ENCODE results near the gene KLF7.

KLF7 gene

GRCh38 chr2:207066791-207067460 lies 98.8 kb downstream of the KLF7 start:
- Histone ChIP-seq H3K9ac (ENCODE audit: low read length) (no peak overlapping the region), H3K9me3 (ENCODE audit: control insufficient read depth, insufficient read depth, low read depth, low read length) (no peaks in the 10 kb centered on the region), H3K4me3 (ENCODE audit: low read depth, low read length) (no peak overlapping the region), H3K27me3 (ENCODE audit: control insufficient read depth, insufficient read depth, low read length) (no peaks in the 10 kb centered on the region), H3K27ac (ENCODE audit: low read depth, low read length) (no peak overlapping the region), H3K4me1 (ENCODE audit: control insufficient read depth, insufficient read depth, low read length) (peaks cover 7% of the 10 kb centered on the region), H3K36me3 (ENCODE audit: control insufficient read depth, insufficient read depth, low read length) (no peaks in the 10 kb centered on the region)

GRCh38 chr2:207066166-207066565 lies 99.6 kb downstream of the KLF7 start:
- H3K36me3 ChIP-seq (ENCODE audit: control insufficient read depth, insufficient read depth, low read length), result no peaks in the 10 kb centered on the region
- peaks cover 7% of the 10 kb centered on the region for H3K4me1 ChIP-seq (ENCODE audit: control insufficient read depth, insufficient read depth, low read length)
- H3K27ac ChIP-seq (ENCODE audit: low read depth, low read length), result no peak overlapping the region
- H3K9ac ChIP-seq (ENCODE audit: low read length), result no peak overlapping the region
- H3K27me3 ChIP-seq (ENCODE audit: control insufficient read depth, insufficient read depth, low read length), result no peaks in the 10 kb centered on the region
- no peaks in the 10 kb centered on the region for H3K9me3 ChIP-seq (ENCODE audit: control insufficient read depth, insufficient read depth, low read depth, low read length)
- no peak overlapping the region for H3K4me3 ChIP-seq (ENCODE audit: low read depth, low read length)

- Histone ChIP-seq H3K9me3 (ENCODE audit: control insufficient read depth, insufficient read depth, low read depth, low read length) (no peaks in the 10 kb centered on the region), H3K4me1 (ENCODE audit: control insufficient read depth, insufficient read depth, low read length) (peaks cover 7% of the 10 kb centered on the region), H3K9ac (ENCODE audit: low read length) (no peak overlapping the region), H3K27ac (ENCODE audit: low read depth, low read length) (no peak overlapping the region), H3K36me3 (ENCODE audit: control insufficient read depth, insufficient read depth, low read length) (no peaks in the 10 kb centered on the region), H3K4me3 (ENCODE audit: low read depth, low read length) (no peak overlapping the region), H3K27me3 (ENCODE audit: control insufficient read depth, insufficient read depth, low read length) (no peaks in the 10 kb centered on the region)
Measured at GRCh38 chr2:207064128-207064690, 101.5 kb downstream of the KLF7 start.

DNA sequence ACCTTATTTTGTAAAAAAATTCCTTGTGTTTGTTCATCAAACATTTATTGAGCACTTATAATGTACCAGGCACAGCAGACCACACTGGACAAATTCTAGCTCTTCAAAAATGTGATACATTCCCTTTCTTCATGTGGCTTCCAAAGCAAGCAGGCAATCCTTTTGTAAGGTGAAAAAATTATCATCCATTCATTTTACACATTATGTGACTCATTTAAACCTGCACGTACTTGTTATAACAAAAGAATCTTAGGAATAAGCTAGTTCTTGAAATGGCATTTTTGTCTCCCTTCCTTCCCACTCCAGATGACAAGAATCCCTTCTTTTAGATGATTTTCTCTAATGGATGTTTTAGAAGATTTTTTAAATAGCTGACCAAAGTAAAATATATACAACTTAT lies 104.6 kb downstream of the KLF7 start:
- H3K9me3 ChIP-seq (ENCODE audit: control insufficient read depth, insufficient read depth, low read depth, low read length), result no peaks in the 10 kb centered on the region
- H3K9ac ChIP-seq (ENCODE audit: low read length), result no peak overlapping the region
- H3K4me3 ChIP-seq (ENCODE audit: low read depth, low read length), result no peak overlapping the region
- H3K27me3 ChIP-seq (ENCODE audit: control insufficient read depth, insufficient read depth, low read length), result no peaks in the 10 kb centered on the region
- no peaks in the 10 kb centered on the region for H3K4me1 ChIP-seq (ENCODE audit: control insufficient read depth, insufficient read depth, low read length)
- H3K36me3 ChIP-seq (ENCODE audit: control insufficient read depth, insufficient read depth, low read length), result no peaks in the 10 kb centered on the region
- no peak overlapping the region for H3K27ac ChIP-seq (ENCODE audit: low read depth, low read length)

DNA sequence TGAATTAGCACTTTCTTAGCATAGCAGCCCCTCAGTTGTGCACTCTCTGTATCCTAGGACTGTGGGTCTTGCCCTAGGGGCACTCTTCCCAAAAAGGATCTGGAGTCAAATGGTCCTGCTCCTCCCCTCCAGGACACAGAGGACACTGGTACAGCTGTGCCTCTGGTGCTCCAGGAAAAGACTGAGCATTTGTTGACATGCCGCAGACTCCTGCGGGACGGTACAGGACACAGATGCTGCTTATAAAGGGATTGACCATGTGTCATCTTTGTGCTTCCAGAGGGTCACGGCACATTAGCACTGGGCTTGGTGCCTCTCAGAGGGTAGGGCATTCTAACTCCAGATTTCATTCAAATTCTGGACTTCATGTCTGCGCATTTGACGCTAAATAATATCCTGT lies 110.5 kb downstream of the KLF7 start:
- Histone ChIP-seq H3K4me1 (ENCODE audit: control insufficient read depth, insufficient read depth, low read length) (no peaks in the 10 kb centered on the region), H3K27ac (ENCODE audit: low read depth, low read length) (no peak overlapping the region), H3K9me3 (ENCODE audit: control insufficient read depth, insufficient read depth, low read depth, low read length) (no peaks in the 10 kb centered on the region), H3K27me3 (ENCODE audit: control insufficient read depth, insufficient read depth, low read length) (no peaks in the 10 kb centered on the region), H3K36me3 (ENCODE audit: control insufficient read depth, insufficient read depth, low read length) (no peaks in the 10 kb centered on the region), H3K9ac (ENCODE audit: low read length) (no peak overlapping the region), H3K4me3 (ENCODE audit: low read depth, low read length) (no peak overlapping the region)

GRCh38 chr2:207054521-207054920 lies 111.2 kb downstream of the KLF7 start:
- no peak overlapping the region for H3K9ac ChIP-seq (ENCODE audit: low read length)
- H3K36me3 ChIP-seq (ENCODE audit: control insufficient read depth, insufficient read depth, low read length), result no peaks in the 10 kb centered on the region
- H3K27ac ChIP-seq (ENCODE audit: low read depth, low read length), result no peak overlapping the region
- no peaks in the 10 kb centered on the region for H3K4me1 ChIP-seq (ENCODE audit: control insufficient read depth, insufficient read depth, low read length)
- H3K9me3 ChIP-seq (ENCODE audit: control insufficient read depth, insufficient read depth, low read depth, low read length), result no peaks in the 10 kb centered on the region
- no peaks in the 10 kb centered on the region for H3K27me3 ChIP-seq (ENCODE audit: control insufficient read depth, insufficient read depth, low read length)
- H3K4me3 ChIP-seq (ENCODE audit: low read depth, low read length), result no peak overlapping the region

- no peak overlapping the region for H3K27ac ChIP-seq (ENCODE audit: low read depth, low read length)
- H3K36me3 ChIP-seq (ENCODE audit: control insufficient read depth, insufficient read depth, low read length), result no peaks in the 10 kb centered on the region
- no peak overlapping the region for H3K9ac ChIP-seq (ENCODE audit: low read length)
- H3K4me1 ChIP-seq (ENCODE audit: control insufficient read depth, insufficient read depth, low read length), result peaks cover 9% of the 10 kb centered on the region
- no peaks in the 10 kb centered on the region for H3K27me3 ChIP-seq (ENCODE audit: control insufficient read depth, insufficient read depth, low read length)
- no peaks in the 10 kb centered on the region for H3K9me3 ChIP-seq (ENCODE audit: control insufficient read depth, insufficient read depth, low read depth, low read length)
- H3K4me3 ChIP-seq (ENCODE audit: low read depth, low read length), result no peak overlapping the region
Measured at GRCh38 chr2:207051385-207051965, 114.3 kb downstream of the KLF7 start.

- Histone ChIP-seq H3K27me3 (ENCODE audit: control insufficient read depth, insufficient read depth, low read length) (no peaks in the 10 kb centered on the region), H3K4me1 (ENCODE audit: control insufficient read depth, insufficient read depth, low read length) (peaks cover 9% of the 10 kb centered on the region), H3K36me3 (ENCODE audit: control insufficient read depth, insufficient read depth, low read length) (no peaks in the 10 kb centered on the region), H3K27ac (ENCODE audit: low read depth, low read length) (no peak overlapping the region), H3K4me3 (ENCODE audit: low read depth, low read length) (no peak overlapping the region), H3K9me3 (ENCODE audit: control insufficient read depth, insufficient read depth, low read depth, low read length) (no peaks in the 10 kb centered on the region), H3K9ac (ENCODE audit: low read length) (no peak overlapping the region)
Measured at GRCh38 chr2:207049122-207049521, 116.6 kb downstream of the KLF7 start.

GRCh38 chr2:207048416-207048815 lies 117.3 kb downstream of the KLF7 start:
- no peaks in the 10 kb centered on the region for H3K36me3 ChIP-seq (ENCODE audit: control insufficient read depth, insufficient read depth, low read length)
- H3K27ac ChIP-seq (ENCODE audit: low read depth, low read length), result no peak overlapping the region
- no peaks in the 10 kb centered on the region for H3K27me3 ChIP-seq (ENCODE audit: control insufficient read depth, insufficient read depth, low read length)
- no peak overlapping the region for H3K4me3 ChIP-seq (ENCODE audit: low read depth, low read length)
- peaks cover 9% of the 10 kb centered on the region for H3K4me1 ChIP-seq (ENCODE audit: control insufficient read depth, insufficient read depth, low read length)
- H3K9me3 ChIP-seq (ENCODE audit: control insufficient read depth, insufficient read depth, low read depth, low read length), result no peaks in the 10 kb centered on the region
- no peak overlapping the region for H3K9ac ChIP-seq (ENCODE audit: low read length)

GRCh38 chr2:207046724-207047123 lies 119.0 kb downstream of the KLF7 start:
- Histone ChIP-seq H3K27ac (ENCODE audit: low read depth, low read length) (no peak overlapping the region), H3K4me3 (ENCODE audit: low read depth, low read length) (no peak overlapping the region), H3K36me3 (ENCODE audit: control insufficient read depth, insufficient read depth, low read length) (no peaks in the 10 kb centered on the region), H3K9me3 (ENCODE audit: control insufficient read depth, insufficient read depth, low read depth, low read length) (no peaks in the 10 kb centered on the region), H3K9ac (ENCODE audit: low read length) (no peak overlapping the region), H3K27me3 (ENCODE audit: control insufficient read depth, insufficient read depth, low read length) (no peaks in the 10 kb centered on the region), H3K4me1 (ENCODE audit: control insufficient read depth, insufficient read depth, low read length) (peaks cover 14% of the 10 kb centered on the region)

- Histone ChIP-seq H3K9ac (ENCODE audit: low read length) (no peak overlapping the region), H3K27me3 (ENCODE audit: control insufficient read depth, insufficient read depth, low read length) (no peaks in the 10 kb centered on the region), H3K36me3 (ENCODE audit: control insufficient read depth, insufficient read depth, low read length) (no peaks in the 10 kb centered on the region), H3K4me3 (ENCODE audit: low read depth, low read length) (no peak overlapping the region), H3K4me1 (ENCODE audit: control insufficient read depth, insufficient read depth, low read length) (peaks cover 24% of the 10 kb centered on the region), H3K9me3 (ENCODE audit: control insufficient read depth, insufficient read depth, low read depth, low read length) (no peaks in the 10 kb centered on the region), H3K27ac (ENCODE audit: low read depth, low read length) (no peak overlapping the region)
Measured at GRCh38 chr2:207045531-207045930, 120.2 kb downstream of the KLF7 start.
